Hepatocyte (in vitro differentiated cells): ENCODE results near the gene GPR39. TPM values are rescaled to one million over a fixed set of nuclear protein-coding genes. Genes with fewer than 3 reads are reported as not detected.

Experiments used
- DNase-seq: peaks from one replicate; pipeline ENCODE4 v3.0.0-alpha.2; 2016; ENCODE audit warnings: low spot score
- H2AFZ ChIP-seq: fragments of 200-600 bp; sonication (generic); 2 replicates; pipeline ENCODE4 v1.6.0; 2016; ENCODE audit warnings: antibody characterized with exemption, mild to moderate bottlenecking
- H3K27ac ChIP-seq: fragments of 200-600 bp; sonication (generic); 2 replicates; pipeline ENCODE4 v1.5.1; 2016; ENCODE audit warnings: mild to moderate bottlenecking
- H3K27me3 ChIP-seq: fragments of 200-600 bp; sonication (generic); 2 replicates; pipeline ENCODE4 v1.6.1; 2016
- H3K36me3 ChIP-seq: fragments of 200-600 bp; sonication (generic); replicated peaks from 2 replicates; pipeline ENCODE4 v1.5.1; 2016; ENCODE audit warnings: low read depth; ENCODE audit not compliant: insufficient read depth
- H3K4me1 ChIP-seq: fragments of 200-600 bp; sonication (generic); 2 replicates; pipeline ENCODE4 v1.5.1; 2016; ENCODE audit warnings: mild to moderate bottlenecking, moderate library complexity; ENCODE audit not compliant: insufficient read depth
- H3K4me2 ChIP-seq: fragments of 200-600 bp; sonication (generic); 2 replicates; pipeline ENCODE4 v1.6.0; 2016
- H3K4me3 ChIP-seq: fragments of 200-600 bp; sonication (generic); 2 replicates; pipeline ENCODE4 v1.5.1; 2016; ENCODE audit warnings: mild to moderate bottlenecking
- H3K79me2 ChIP-seq: fragments of 200-600 bp; sonication (generic); 2 replicates; pipeline ENCODE4 v1.6.0; 2017; ENCODE audit warnings: mild to moderate bottlenecking
- H3K9me2 ChIP-seq: fragments of 200-600 bp; sonication (generic); replicated peaks from 2 replicates; pipeline ENCODE4 v1.6.0; 2017; ENCODE audit warnings: mild to moderate bottlenecking; ENCODE audit not compliant: insufficient read depth
- H3K9me3 ChIP-seq: fragments of 200-600 bp; sonication (generic); 2 replicates; pipeline ENCODE4 v1.5.1; 2016; ENCODE audit warnings: low read depth, mild to moderate bottlenecking
- H4K20me1 ChIP-seq: fragments of 200-600 bp; sonication (generic); 2 replicates; pipeline ENCODE4 v1.6.0; 2016; ENCODE audit warnings: mild to moderate bottlenecking; ENCODE audit not compliant: insufficient read depth, poor library complexity, severe bottlenecking
- CTCF ChIP-seq: fragments of 200-600 bp; sonication (generic); IDR thresholded peaks from 2 replicates; pipeline ENCODE4 v1.5.1; 2016; ENCODE audit warnings: antibody characterized with exemption, mild to moderate bottlenecking; ENCODE audit not compliant: poor library complexity
- EZH2 ChIP-seq: fragments of 200-600 bp; sonication (generic); IDR thresholded peaks from 2 replicates; pipeline ENCODE4 v1.6.1; 2016; ENCODE audit warnings: antibody characterized with exemption, mild to moderate bottlenecking, borderline replicate concordance
- EZH2phosphoT487 ChIP-seq: fragments of 200-600 bp; sonication (generic); IDR thresholded peaks from one replicate; pipeline ENCODE4 v1.6.1; 2018; ENCODE audit warnings: antibody characterized with exemption, mild to moderate bottlenecking, low read depth, moderate library complexity; ENCODE audit not compliant: unreplicated experiment, severe bottlenecking
- WGBS: methylation state at CpG from one replicate; pipeline ENCODE4 v1.1.6; 2016; ENCODE audit warnings: low lambda C conversion rate; ENCODE audit errors: missing lambda C conversion rate; 5-methylcytosine and 5-hydroxymethylcytosine counted together
- polyA plus RNA-seq: library from polyadenylated mRNA; unstranded; fragments of >200 nt; fragmentation: Nextera tagmentation; extraction: Ambion mirVana; gene quantifications from 2 replicates; pipeline ENCODE4 v1.2.1, GENCODE V29; 2016
- total RNA-seq: library from RNA; depleted of rRNA; stranded (reverse); fragments of >200 nt; gene quantifications from 2 replicates; pipeline ENCODE4 v1.2.3, GENCODE V29; 2014

Gene GPR39
- total and polyA plus RNA-seq, 2 experiments from 2014 or later: 11.1 to 14.5 TPM

- no peak overlapping the region for H3K4me2 ChIP-seq
- WGBS: 87% methylated on average over 4 of the region's 4 CpGs
- no peaks in the 10 kb centered on the region for H3K36me3 ChIP-seq
- H3K4me3 ChIP-seq: no peak overlapping the region
- H2AFZ ChIP-seq: no peak overlapping the region
- H3K27ac ChIP-seq: no peak overlapping the region
- no peaks in the 10 kb centered on the region for H3K27me3 ChIP-seq
- H4K20me1 ChIP-seq: no peaks in the 10 kb centered on the region
- no peak for TF ChIP-seq EZH2
- H3K79me2 ChIP-seq: peaks cover 17% of the 10 kb centered on the region
- no peaks in the 10 kb centered on the region for H3K4me1 ChIP-seq
- peaks cover under 1% of the 10 kb centered on the region for H3K9me3 ChIP-seq
- H3K9me2 ChIP-seq: no peaks in the 10 kb centered on the region
- DNase-seq: no peak
Observed at GRCh38 chr2:132496555-132496954, 80.0 kb downstream of the GPR39 start.

GRCh38 chr2:132497591-132497990, 81.0 kb downstream of the GPR39 start:
- Histone ChIP-seq H3K27ac (no peak overlapping the region), H4K20me1 (no peaks in the 10 kb centered on the region), H3K4me1 (no peaks in the 10 kb centered on the region), H3K27me3 (no peaks in the 10 kb centered on the region), H3K9me3 (peaks cover 3% of the 10 kb centered on the region), H3K4me3 (no peak overlapping the region), H3K36me3 (no peaks in the 10 kb centered on the region), H3K9me2 (no peaks in the 10 kb centered on the region), H3K79me2 (peaks cover 25% of the 10 kb centered on the region), H3K4me2 (no peak overlapping the region), H2AFZ (no peak overlapping the region)
- no peak for DNase-seq
- no peak for TF ChIP-seq EZH2
- TF ChIP-seq EZH2phosphoT487: no peak
- no peak for TF ChIP-seq CTCF

- Histone ChIP-seq H3K4me2 (no peak overlapping the region), H3K27ac (no peak overlapping the region), H3K36me3 (no peaks in the 10 kb centered on the region), H3K4me3 (no peak overlapping the region), H3K4me1 (no peaks in the 10 kb centered on the region), H3K9me3 (peaks cover 3% of the 10 kb centered on the region), H2AFZ (no peak overlapping the region), H3K9me2 (no peaks in the 10 kb centered on the region), H3K27me3 (no peaks in the 10 kb centered on the region), H4K20me1 (no peaks in the 10 kb centered on the region), H3K79me2 (peaks cover 27% of the 10 kb centered on the region)
- no peak for DNase-seq
- TF ChIP-seq EZH2phosphoT487 (no peak), CTCF (no peak), EZH2 (no peak)
- WGBS: 68% methylated on average over 1 of the region's 1 CpG
Observed at GRCh38 chr2:132503701-132504100, 87.1 kb downstream of the GPR39 start.

GRCh38 chr2:132515010-132515409, 98.4 kb downstream of the GPR39 start:
- no peaks in the 10 kb centered on the region for H3K36me3 ChIP-seq
- no peaks in the 10 kb centered on the region for H3K9me2 ChIP-seq
- H3K4me2 ChIP-seq: no peak overlapping the region
- peak; percentile 26 for DNase-seq
- TF ChIP-seq EZH2: no peak
- no peak for TF ChIP-seq CTCF
- no peak for TF ChIP-seq EZH2phosphoT487
- H3K4me1 ChIP-seq: no peaks in the 10 kb centered on the region
- no peaks in the 10 kb centered on the region for H3K9me3 ChIP-seq
- H3K27me3 ChIP-seq: no peaks in the 10 kb centered on the region
- no peaks in the 10 kb centered on the region for H3K79me2 ChIP-seq
- 32% methylated on average over 2 of the region's 2 CpGs for WGBS
- no peak overlapping the region for H3K4me3 ChIP-seq
- no peaks in the 10 kb centered on the region for H4K20me1 ChIP-seq
- H3K27ac ChIP-seq: no peak overlapping the region
- no peak overlapping the region for H2AFZ ChIP-seq
